GM12891 (cell line): ENCODE data around the gene HINT1.

ENCODE experiments used
- POLR2A ChIP-seq: IDR thresholded peaks from 2 replicates; pipeline ENCODE4 v1.6.1; 2011; ENCODE audit warnings: low read depth, low read length, control low read depth
- TAF1 ChIP-seq: IDR thresholded peaks from 2 replicates; pipeline ENCODE4 v1.6.1; 2011; ENCODE audit warnings: low read depth, low read length, control low read depth

- no peak for TF ChIP-seq POLR2A
- no peak for TF ChIP-seq TAF1
Observed at GRCh38 chr5:131169810-131170539, 4.9 kb upstream of the HINT1 start.
